Tibial artery (tissue), 4 donors: Measurements from ENCODE around the gene FAR1.

Experiments used
- DNase-seq, 2 donors: peaks; one replicate each; pipeline ENCODE4 v3.0.0-alpha.2; 2019
- H3K27ac ChIP-seq, 2 donors: fragments of 200-600 bp; sonication (generic) in 1 of 2; 1 replicate in 1 of 2; 2 replicates in 1 of 2; pipeline ENCODE4 v1.5.1; 2018 to 2019; ENCODE audit warnings: mild to moderate bottlenecking in 1 of 2
- H3K27me3 ChIP-seq, 2 donors: fragments of 200-600 bp; sonication (generic) in 1 of 2; one replicate each; pipeline versions ENCODE4 v1.5.1 to v1.6.0; 2016 to 2019
- H3K36me3 ChIP-seq, 3 donors: fragments of 200-600 bp; sonication (generic) in 2 of 3; one replicate each; pipeline ENCODE4 v1.5.1; 2016 to 2019; ENCODE audit warnings: mild to moderate bottlenecking in 2 of 3
- H3K4me1 ChIP-seq, 4 donors: fragments of 200-600 bp; sonication (generic) in 2 of 4; 1 replicate in 3 of 4; 2 replicates in 1 of 4; pipeline ENCODE4 v1.5.1; 2016 to 2019
- H3K4me3 ChIP-seq, 2 donors: fragments of 200-600 bp; sonication (generic) in 1 of 2; 1 replicate in 1 of 2; 2 replicates in 1 of 2; pipeline ENCODE4 v1.5.1; 2018 to 2019; ENCODE audit warnings: mild to moderate bottlenecking in 2 of 2
- H3K9me3 ChIP-seq, 3 donors: fragments of 200-600 bp; sonication (generic) in 1 of 3; one replicate each; pipeline ENCODE4 v1.5.1; 2016 to 2019
- CTCF ChIP-seq, 2 experiments: fragments of 200-600 bp in 1 of 2; fragments of 450-650 bp in 1 of 2; IDR thresholded peaks; one replicate each; pipeline ENCODE4 v1.5.1; 2017 to 2019; ENCODE audit warnings: antibody characterized with exemption in 2 of 2, mild to moderate bottlenecking in 1 of 2, moderate library complexity in 1 of 2
- intact Hi-C: fragments of 100-400 bp; cut with DNase I; formaldehyde crosslinking; loops from one replicate; pipeline ENCODE4 v1.15.0; 2023; ENCODE audit warnings: low total_unique reads

The FAR1 gene

GRCh38 chr11:13674799-13675509 is 6.5 kb downstream of the FAR1 start:
- no peak for TF ChIP-seq CTCF (IDR thresholded peaks at IDR 0.05)
- no peak for DNase-seq

DNA sequence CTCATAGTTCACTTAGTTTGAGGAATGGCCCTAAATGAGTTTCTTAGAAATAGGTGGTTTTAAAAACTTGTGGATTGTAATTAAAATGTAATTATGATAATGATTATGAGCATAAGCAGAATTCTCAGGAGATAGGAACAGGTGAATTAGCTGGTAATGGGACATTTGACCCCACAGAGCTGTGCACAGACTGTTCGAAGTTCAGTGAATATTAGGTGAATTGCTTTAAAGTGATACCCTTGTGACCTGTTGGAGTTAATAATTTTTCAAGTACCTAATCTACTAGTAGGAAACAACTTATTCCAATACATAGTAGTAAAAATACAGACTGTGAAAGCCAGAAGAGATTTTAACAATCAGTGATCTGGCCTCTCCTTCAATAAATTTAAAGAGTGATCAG is 8.1 kb downstream of the FAR1 start:
- intact Hi-C loops: no loop called here
- H3K27ac ChIP-seq: no peak overlapping the region
- TF ChIP-seq CTCF (IDR thresholded peaks at IDR 0.05): no peak
- peaks cover 0 to 20% (median 2%) of the 10 kb centered on the region in 4 donors for H3K4me1 ChIP-seq
- no peak for DNase-seq
- no peaks in the 10 kb centered on the region for H3K36me3 ChIP-seq
- H3K27me3 ChIP-seq: no peaks in the 10 kb centered on the region
- no peaks in the 10 kb centered on the region for H3K9me3 ChIP-seq
- H3K4me3 ChIP-seq: no peak overlapping the region

More at GRCh38 chr11:13674799-13675509, 6.5 kb downstream of the FAR1 start:
- Histone ChIP-seq H3K4me1 (peaks cover 0 to 26% (median 4%) of the 10 kb centered on the region in 4 donors), H3K4me3 (no peak overlapping the region), H3K9me3 (no peaks in the 10 kb centered on the region), H3K27me3 (no peaks in the 10 kb centered on the region), H3K27ac (no peak overlapping the region), H3K36me3 (no peaks in the 10 kb centered on the region)
- intact Hi-C loops: no loop called here

DNA sequence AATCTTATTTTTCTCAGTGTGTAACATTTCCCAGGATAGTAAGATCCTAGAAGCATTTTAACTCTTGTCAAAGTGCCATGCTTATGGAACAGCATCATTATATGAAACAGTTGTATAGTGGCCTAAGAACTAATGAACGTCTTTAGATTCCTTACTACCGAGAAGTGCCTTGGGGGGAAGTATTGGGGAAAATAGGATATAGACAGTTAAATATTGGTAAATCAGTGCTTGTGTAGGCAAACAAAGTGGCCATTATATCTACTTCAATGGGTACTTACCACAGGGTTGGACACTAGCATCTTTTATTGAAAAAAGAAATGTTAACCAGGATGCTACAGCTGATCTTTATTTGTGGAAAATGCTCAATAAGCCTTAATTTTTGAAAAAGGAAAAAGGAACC is 11.3 kb downstream of the FAR1 start:
- DNase-seq: no peak
- H3K27ac ChIP-seq: no peak overlapping the region
- intact Hi-C loops: no loop called here
- no peaks in the 10 kb centered on the region for H3K27me3 ChIP-seq
- H3K4me1 ChIP-seq: peaks cover 0 to 35% (median 6%) of the 10 kb centered on the region in 4 donors
- H3K4me3 ChIP-seq: no peak overlapping the region
- H3K36me3 ChIP-seq: no peaks in the 10 kb centered on the region
- no peak for TF ChIP-seq CTCF (IDR thresholded peaks at IDR 0.05)
- H3K9me3 ChIP-seq: no peaks in the 10 kb centered on the region

- no peak overlapping the region for H3K4me3 ChIP-seq
- no peak for TF ChIP-seq CTCF (IDR thresholded peaks at IDR 0.05)
Observed at GRCh38 chr11:13680501-13681264, 12.2 kb downstream of the FAR1 start.

GRCh38 chr11:13681446-13681845 is 13.0 kb downstream of the FAR1 start:
- peaks cover 0 to 46% (median 8%) of the 10 kb centered on the region in 4 donors for H3K4me1 ChIP-seq
- no peak for DNase-seq
- intact Hi-C loops: no loop called here
- no peaks in the 10 kb centered on the region for H3K36me3 ChIP-seq
- TF ChIP-seq CTCF (IDR thresholded peaks at IDR 0.05): no peak
- no peak overlapping the region for H3K4me3 ChIP-seq
- H3K9me3 ChIP-seq: no peaks in the 10 kb centered on the region
- no peak overlapping the region for H3K27ac ChIP-seq
- no peaks in the 10 kb centered on the region for H3K27me3 ChIP-seq

More at GRCh38 chr11:13680501-13681264, 12.2 kb downstream of the FAR1 start:
- Histone ChIP-seq H3K36me3 (no peaks in the 10 kb centered on the region), H3K9me3 (no peaks in the 10 kb centered on the region), H3K27ac (no peak overlapping the region), H3K27me3 (no peaks in the 10 kb centered on the region), H3K4me1 (peaks cover 0 to 44% (median 8%) of the 10 kb centered on the region in 4 donors)
- intact Hi-C loops: no loop called here
- no peak for DNase-seq
